UCSD-AML1 (cell line): Measurements from ENCODE around the gene MRPL36.

Experiments used
- DNase-seq: peaks from one replicate; lab custom pipeline; 2025; ENCODE audit not compliant: unreplicated experiment; lab: John Stamatoyannopoulos, UW

Gene MRPL36

GRCh38 chr5:1782385-1783215, 17.0 kb downstream of the MRPL36 start:
- DNase-seq, result no peak

- no peak for DNase-seq
Measured at GRCh38 chr5:1781726-1782384, 17.8 kb downstream of the MRPL36 start.

- DNase-seq, result no peak
Measured at GRCh38 chr5:1781107-1781506, 18.5 kb downstream of the MRPL36 start.

- no peak for DNase-seq
Measured at GRCh38 chr5:1780614-1780930, 19.1 kb downstream of the MRPL36 start.

- DNase-seq, result no peak
Measured at GRCh38 chr5:1779782-1780613, 19.6 kb downstream of the MRPL36 start.

GRCh38 chr5:1779021-1779680, 20.5 kb downstream of the MRPL36 start:
- no peak for DNase-seq

GRCh38 chr5:1778138-1779020, 21.3 kb downstream of the MRPL36 start:
- no peak for DNase-seq

GRCh38 chr5:1777281-1778137, 22.1 kb downstream of the MRPL36 start:
- DNase-seq, result no peak

GRCh38 chr5:1776831-1777230, 22.8 kb downstream of the MRPL36 start:
- no peak for DNase-seq

GRCh38 chr5:1772634-1773033, 27.0 kb downstream of the MRPL36 start:
- no peak for DNase-seq

- no peak for DNase-seq
Measured at GRCh38 chr5:1771149-1772065, 28.2 kb downstream of the MRPL36 start.

- DNase-seq, result no peak
Measured at GRCh38 chr5:1770443-1770802, 29.2 kb downstream of the MRPL36 start.

GRCh38 chr5:1769752-1770442, 29.7 kb downstream of the MRPL36 start:
- no peak for DNase-seq

- no peak for DNase-seq
Measured at GRCh38 chr5:1769017-1769640, 30.5 kb downstream of the MRPL36 start.

GRCh38 chr5:1768283-1769000, 31.2 kb downstream of the MRPL36 start:
- no peak for DNase-seq

GRCh38 chr5:1767524-1768282, 31.9 kb downstream of the MRPL36 start:
- DNase-seq, result no peak
